ENCODE data around the gene LRRC4C.

Gene LRRC4C

DNA sequence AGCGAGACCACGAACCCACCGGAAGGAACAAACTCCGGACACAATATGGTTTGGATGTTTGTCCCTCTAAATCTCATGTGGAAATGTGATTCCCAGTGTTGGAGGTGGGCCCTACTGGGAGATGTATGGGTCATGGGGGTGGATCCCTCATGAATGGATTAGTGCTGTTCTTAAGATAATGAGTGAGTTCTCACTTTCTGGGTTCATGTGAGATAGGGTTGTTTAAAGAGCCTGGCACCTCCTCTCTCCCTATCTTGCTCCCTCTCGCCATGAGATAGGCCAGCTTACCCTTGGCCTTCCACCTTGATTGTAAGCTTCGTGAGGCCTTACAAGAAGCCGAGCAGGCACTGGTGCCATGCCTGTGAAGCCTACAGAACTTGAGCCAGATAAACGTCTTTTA, 184.6 kb downstream of the LRRC4C start:
- H3K4me1 Mint-ChIP-seq: no peaks in the 10 kb centered on the region
- H3K27me3 Mint-ChIP-seq: no peaks in the 10 kb centered on the region
- H3K9me3 Mint-ChIP-seq: peaks cover 24 to 28% of the 10 kb centered on the region in 2 donors
- H3K4me3 Mint-ChIP-seq: no peak overlapping the region
- ATAC-seq: no peak
- H3K27ac Mint-ChIP-seq: no peak overlapping the region
- DNase-seq: no peak

DNA sequence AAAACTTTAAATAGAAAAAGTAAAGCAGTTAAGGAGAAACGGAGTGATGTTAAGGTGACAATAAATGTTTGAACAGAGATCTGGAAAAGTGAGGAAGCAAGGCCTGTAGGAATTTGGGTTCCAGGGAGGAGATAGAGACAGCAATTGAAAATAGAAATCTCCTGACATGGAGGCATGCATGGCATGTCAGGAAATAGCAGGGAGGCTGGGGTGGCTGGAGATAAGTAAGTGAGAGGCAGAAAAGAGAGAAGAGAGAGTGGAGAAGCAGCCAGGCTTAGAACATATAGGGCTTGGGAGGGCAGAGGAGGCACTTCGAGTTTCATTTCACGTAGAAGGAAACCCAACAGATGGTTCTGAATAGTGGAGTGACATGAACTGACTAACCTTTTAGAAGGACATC, 185.5 kb downstream of the LRRC4C start:
- Mint-ChIP-seq H3K4me1 (no peaks in the 10 kb centered on the region), H3K27ac (no peak overlapping the region), H3K27me3 (no peaks in the 10 kb centered on the region), H3K9me3 (peaks cover 15 to 23% of the 10 kb centered on the region in 2 donors), H3K4me3 (no peak overlapping the region)
- DNase-seq: no peak
- ATAC-seq: no peak

DNA sequence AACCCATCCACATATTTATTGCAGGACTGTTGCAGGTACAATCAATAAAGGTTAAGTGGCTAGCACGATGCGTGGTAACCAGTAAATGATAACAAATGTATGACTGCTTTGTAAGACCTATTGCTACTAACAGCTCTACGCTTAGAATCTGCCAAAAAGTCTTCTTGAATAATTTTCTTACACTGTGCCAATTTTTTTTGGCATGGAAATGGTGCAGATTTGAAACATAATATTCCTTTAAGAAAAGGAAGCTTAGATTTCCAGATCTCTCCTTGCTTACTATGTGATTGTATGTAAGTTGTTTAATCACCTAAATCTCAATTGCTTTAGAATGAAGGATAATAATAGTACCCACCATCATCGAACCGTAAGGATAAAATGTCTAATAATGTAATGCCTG, 192.0 kb downstream of the LRRC4C start:
- Mint-ChIP-seq H3K27me3 (no peaks in the 10 kb centered on the region), H3K27ac (no peak overlapping the region), H3K4me3 (no peak overlapping the region), H3K4me1 (no peaks in the 10 kb centered on the region), H3K9me3 (peaks cover 7 to 12% of the 10 kb centered on the region in 2 donors)
- ATAC-seq (no peak), DNase-seq (no peak)

DNA sequence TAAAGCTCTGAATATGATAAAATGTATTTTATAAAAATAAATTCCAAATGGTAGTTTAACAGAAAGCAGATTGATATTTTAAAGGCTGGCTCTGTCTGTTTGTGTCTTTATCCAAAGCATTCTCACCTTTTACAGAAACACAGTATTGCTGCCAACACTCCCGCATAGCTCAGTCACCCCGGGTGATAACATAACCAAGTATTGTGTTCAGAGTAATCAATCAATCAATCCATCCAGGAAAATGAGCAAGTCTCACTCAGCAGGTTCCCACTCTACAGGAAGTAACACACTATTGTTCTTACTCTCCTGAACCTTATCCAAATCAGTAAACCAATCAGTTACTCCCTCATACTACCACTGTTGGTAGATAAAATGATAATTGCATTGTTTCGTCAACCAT, 203.4 kb downstream of the LRRC4C start:
- H3K4me3 Mint-ChIP-seq: no peak overlapping the region
- H3K9me3 Mint-ChIP-seq: peaks cover 0 to 7% of the 10 kb centered on the region in 2 donors
- H3K27ac Mint-ChIP-seq: no peak overlapping the region
- ATAC-seq (no peak), DNase-seq (no peak)
- H3K4me1 Mint-ChIP-seq: no peaks in the 10 kb centered on the region
- H3K27me3 Mint-ChIP-seq: no peaks in the 10 kb centered on the region

DNA sequence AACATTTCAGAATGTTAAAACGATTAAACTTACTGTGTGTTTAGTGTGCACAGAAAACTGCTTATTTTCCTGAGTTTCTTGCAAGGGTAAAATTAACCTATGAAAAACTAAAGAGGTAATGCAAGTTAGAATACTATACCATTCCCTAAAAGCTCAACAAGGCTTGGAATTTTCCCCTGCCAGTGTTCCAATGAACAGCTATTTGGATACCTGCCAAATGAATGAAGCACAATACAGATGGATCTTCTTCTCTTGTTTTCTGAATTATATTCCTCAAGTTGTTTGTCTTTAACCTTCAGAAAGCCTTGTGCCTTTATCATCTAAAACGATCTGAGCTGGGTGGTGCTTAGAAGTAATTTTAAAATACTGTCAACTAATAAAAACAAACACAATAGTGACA, 204.5 kb downstream of the LRRC4C start:
- no peaks in the 10 kb centered on the region for H3K4me1 Mint-ChIP-seq
- no peak overlapping the region for H3K4me3 Mint-ChIP-seq
- ATAC-seq: no peak
- peaks cover 0 to 9% of the 10 kb centered on the region in 2 donors for H3K9me3 Mint-ChIP-seq
- DNase-seq: no peak
- no peaks in the 10 kb centered on the region for H3K27me3 Mint-ChIP-seq
- H3K27ac Mint-ChIP-seq: no peak overlapping the region

DNA sequence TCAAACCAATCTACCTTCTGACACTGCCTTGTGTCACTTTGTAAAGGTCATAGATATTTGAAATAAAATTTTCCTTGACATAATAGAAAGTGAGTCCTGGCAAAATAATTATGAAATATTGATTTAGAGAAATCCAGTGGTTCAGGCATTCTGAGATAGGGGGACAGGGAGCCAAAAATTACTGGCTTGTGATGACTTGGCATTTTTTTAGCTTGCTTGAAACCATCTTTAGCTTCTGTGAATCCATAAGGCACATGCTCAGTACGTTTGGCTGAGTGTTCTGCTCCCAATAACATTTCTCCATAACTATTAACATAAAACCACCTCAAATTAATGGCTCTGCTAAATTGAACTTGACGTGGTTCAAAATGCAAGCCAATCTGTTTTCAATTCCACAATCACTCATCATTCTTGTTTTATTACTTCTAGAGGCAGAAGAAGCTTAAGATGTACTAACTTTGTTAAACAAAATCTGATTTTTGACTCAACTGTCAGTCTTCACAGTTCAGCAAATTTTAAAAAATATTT, 209.0 kb downstream of the LRRC4C start:
- H3K27ac Mint-ChIP-seq: no peak overlapping the region
- H3K4me1 Mint-ChIP-seq: no peaks in the 10 kb centered on the region
- H3K27me3 Mint-ChIP-seq: no peaks in the 10 kb centered on the region
- DNase-seq (no peak), ATAC-seq (no peak)
- no peak overlapping the region for H3K4me3 Mint-ChIP-seq
- H3K9me3 Mint-ChIP-seq: peaks cover 6 to 32% of the 10 kb centered on the region in 2 donors

DNA sequence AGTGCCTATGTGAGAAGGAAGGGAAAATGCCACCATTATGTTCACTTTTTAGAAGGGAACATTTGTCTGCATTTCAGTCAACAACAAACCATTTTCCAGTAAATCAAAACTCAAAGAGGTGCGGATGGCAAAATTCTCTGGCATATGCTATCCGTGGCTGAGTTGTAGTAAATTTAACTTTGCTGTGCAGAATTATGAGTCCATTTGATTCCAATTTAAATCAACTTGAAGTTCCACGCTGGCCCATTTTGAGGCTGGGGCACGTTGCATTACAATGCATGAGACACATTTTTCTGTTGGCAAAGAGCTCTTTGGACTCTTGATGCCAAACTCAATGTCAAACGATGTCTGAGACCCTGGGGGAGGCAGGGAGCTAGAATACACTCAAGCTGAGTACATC, 211.8 kb downstream of the LRRC4C start:
- peaks cover 11 to 40% of the 10 kb centered on the region in 2 donors for H3K9me3 Mint-ChIP-seq
- H3K4me3 Mint-ChIP-seq: no peak overlapping the region

DNA sequence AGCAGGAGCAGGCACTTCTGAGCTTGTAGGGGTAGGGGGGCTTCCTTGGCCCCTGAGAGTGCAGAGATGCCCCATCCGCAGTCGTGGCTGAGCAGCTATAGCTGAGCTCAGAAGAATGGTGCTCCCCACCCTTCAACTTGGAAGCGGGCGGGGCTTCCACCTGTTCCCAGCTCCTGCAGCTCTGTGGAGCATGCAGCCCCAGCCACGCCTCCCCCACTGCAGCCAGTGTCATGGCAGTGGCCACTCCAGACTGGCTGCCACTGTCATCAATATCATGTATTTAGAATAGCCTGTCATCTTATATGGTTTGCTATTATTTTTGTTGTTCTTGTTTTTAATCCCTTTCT, 213.1 kb downstream of the LRRC4C start:
- no peaks in the 10 kb centered on the region for H3K4me1 Mint-ChIP-seq
- no peak for DNase-seq
- H3K27ac Mint-ChIP-seq: no peak overlapping the region
- peaks cover 13 to 39% of the 10 kb centered on the region in 2 donors for H3K9me3 Mint-ChIP-seq
- no peak overlapping the region for H3K4me3 Mint-ChIP-seq
- peak; percentile 12 for ATAC-seq
- no peaks in the 10 kb centered on the region for H3K27me3 Mint-ChIP-seq

More for the DNA sequence above, 211.8 kb downstream of the LRRC4C start:
- Mint-ChIP-seq H3K27ac (no peak overlapping the region), H3K27me3 (no peaks in the 10 kb centered on the region), H3K4me1 (no peaks in the 10 kb centered on the region)
- no peak for ATAC-seq
- no peak for DNase-seq

DNA sequence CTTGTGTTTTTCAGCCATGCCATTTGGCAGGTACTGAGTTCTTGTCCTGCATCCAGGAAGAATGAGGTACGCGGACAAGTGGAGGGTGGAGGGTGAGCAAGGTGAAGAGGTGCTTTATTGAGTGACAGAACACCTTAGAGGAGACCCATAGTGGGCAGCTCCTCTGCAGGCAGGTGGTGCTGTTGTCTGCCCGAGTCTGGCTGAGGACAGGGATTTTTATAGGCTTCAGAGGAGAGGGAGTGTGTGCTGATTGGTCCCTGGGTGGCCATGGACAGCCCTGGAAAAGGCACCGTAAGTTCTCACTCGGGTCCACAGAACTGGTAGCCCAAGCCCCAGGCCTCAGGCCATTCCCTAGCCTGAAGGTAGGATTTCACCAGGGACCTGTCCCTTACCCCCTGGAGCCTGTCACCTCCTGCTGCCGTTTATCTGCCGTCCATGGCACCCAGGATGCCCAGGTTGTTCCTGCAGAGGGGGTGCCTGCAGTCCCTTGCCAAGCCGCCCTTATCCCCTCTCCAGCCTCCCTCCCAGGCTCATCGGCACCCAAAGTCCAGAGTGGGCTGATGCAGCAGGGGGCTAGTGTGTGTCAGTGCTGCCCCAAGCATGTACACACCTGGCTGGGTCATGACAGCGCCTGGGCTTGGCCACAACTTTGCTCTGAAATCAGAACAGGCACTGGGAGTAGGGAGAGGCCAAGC, 213.6 kb downstream of the LRRC4C start:
- Mint-ChIP-seq H3K9me3 (peaks cover 16 to 38% of the 10 kb centered on the region in 2 donors), H3K27me3 (no peaks in the 10 kb centered on the region), H3K4me1 (no peaks in the 10 kb centered on the region), H3K27ac (no peak overlapping the region), H3K4me3 (no peak overlapping the region)
- DNase-seq (no peak), ATAC-seq (no peak)

DNA sequence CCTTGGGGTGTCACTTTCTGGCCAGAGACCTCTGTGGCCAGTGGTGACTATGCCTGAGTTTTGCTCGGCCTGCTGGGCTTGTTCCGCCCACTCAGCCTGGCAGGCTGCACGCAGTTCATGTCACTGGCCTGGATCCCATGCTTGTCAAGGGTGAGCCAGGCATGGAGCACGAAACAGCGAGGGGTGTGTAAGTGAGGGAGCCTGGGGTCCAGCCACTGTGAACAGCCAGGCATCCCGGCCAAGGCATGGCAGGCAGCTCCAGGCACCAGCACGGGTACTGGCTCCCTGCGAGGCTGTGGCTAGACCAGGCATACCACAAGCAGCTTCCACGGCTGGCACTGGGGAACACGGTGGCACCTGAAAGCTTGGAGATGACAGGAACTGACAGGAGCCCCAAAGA, 214.3 kb downstream of the LRRC4C start:
- Mint-ChIP-seq H3K4me3 (no peak overlapping the region), H3K4me1 (no peaks in the 10 kb centered on the region), H3K27ac (no peak overlapping the region), H3K9me3 (peaks cover 16 to 37% of the 10 kb centered on the region in 2 donors), H3K27me3 (no peaks in the 10 kb centered on the region)
- ATAC-seq: no peak
- DNase-seq: no peak

DNA sequence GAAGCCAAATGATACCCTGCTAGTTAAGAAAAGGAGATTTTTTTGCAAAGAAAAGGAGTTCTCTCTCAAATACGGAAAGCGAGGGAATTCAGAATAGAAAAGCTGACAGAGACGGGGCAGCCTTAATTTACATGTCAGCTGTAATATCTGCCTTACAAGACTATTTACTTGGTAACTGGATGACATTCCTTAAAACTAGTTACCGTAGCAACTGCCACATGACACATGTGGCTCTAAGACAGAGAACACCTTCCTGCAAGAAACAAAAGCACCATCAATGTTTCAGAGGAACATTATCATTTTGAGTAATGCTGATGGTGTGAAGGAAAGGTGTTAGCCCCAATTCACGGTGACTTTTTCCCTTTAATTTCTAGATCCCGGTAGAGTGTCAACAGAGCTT, 222.1 kb downstream of the LRRC4C start:
- Mint-ChIP-seq H3K27me3 (no peaks in the 10 kb centered on the region), H3K4me1 (no peaks in the 10 kb centered on the region), H3K9me3 (peaks cover 10 to 23% of the 10 kb centered on the region in 2 donors), H3K4me3 (no peak overlapping the region), H3K27ac (no peak overlapping the region)
- no peak for DNase-seq
- no peak for ATAC-seq

DNA sequence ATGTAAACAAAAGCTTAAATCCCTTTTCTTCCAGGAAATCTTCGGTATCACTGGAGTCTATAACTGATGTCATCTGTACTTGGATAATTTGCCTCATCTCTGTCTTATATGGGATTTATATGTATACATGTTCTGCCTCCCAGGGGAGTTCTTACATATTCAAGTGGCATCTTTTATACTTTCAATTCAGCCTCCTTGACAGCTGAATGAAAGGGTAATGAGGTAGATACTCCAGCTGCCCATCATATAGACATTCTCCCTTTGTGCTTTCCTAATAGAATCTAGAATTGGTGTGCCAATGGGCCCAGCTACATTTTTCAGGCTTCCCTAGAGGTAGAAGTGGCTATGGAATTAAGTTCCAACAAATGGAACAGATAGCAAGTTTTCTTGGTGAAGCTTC, 223.8 kb downstream of the LRRC4C start:
- peaks cover 4 to 16% of the 10 kb centered on the region in 2 donors for H3K9me3 Mint-ChIP-seq
- no peaks in the 10 kb centered on the region for H3K4me1 Mint-ChIP-seq
- ATAC-seq (no peak), DNase-seq (no peak)
- H3K27me3 Mint-ChIP-seq: no peaks in the 10 kb centered on the region
- no peak overlapping the region for H3K27ac Mint-ChIP-seq
- H3K4me3 Mint-ChIP-seq: no peak overlapping the region

DNA sequence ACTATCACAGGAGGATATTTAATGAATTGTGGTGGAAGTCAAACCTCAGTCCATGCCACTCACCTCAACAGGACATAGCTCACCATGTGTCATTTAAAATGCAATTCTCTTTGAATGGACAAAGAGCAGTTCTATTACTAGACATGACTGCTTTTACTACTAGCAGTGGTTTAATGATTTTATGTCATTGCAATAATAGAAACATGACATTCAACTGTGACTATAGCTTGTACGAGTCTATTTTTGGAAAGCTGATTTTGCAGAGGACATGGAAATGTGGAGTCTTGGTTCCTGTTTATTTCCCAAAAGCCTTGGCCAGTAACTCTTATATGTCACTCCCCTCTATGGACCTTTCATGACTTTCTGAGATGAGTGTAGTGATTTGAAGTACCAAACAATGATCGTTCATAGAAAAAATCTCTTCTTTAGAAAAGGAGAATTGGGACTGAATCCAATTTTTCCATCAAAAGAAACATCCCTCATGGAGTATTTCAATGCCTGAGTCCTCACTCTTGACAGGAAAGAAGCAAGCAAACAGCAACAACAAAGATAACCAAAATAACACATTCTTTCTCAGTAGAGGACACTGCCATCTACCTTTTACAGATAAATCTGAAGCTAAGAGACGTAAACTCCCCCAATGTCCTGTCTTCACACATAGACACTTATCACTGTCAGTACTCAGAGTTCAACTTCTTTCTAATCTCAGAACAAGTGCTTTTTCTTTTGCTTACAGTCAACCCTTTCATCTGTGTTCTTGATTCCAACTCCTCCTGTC, 233.4 kb downstream of the LRRC4C start:
- H3K4me1 Mint-ChIP-seq: no peaks in the 10 kb centered on the region
- no peak overlapping the region for H3K4me3 Mint-ChIP-seq
- H3K9me3 Mint-ChIP-seq: peaks cover 12 to 38% of the 10 kb centered on the region in 2 donors
- no peak overlapping the region for H3K27ac Mint-ChIP-seq
- ATAC-seq: no peak
- no peak for DNase-seq
- no peaks in the 10 kb centered on the region for H3K27me3 Mint-ChIP-seq

DNA sequence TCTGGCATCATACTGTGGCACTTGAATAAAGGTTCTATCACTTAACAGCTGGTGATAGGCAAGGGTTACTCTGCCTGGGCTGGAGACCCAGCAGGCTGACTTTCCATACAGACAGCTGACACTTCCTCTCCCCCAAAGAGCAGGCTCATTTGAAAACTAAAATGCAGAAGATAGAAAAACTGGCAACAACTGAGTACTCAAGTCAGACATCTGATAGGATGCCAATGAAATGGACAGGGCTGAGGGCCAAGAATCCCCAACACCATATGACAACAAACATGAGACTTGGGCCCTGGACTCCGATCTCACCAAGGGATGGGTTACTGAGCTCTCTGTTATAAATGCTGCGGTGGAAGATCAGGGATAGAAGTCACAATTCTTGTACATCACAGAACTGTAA, 237.2 kb downstream of the LRRC4C start:
- no peak overlapping the region for H3K4me3 Mint-ChIP-seq
- DNase-seq: no peak
- no peak for ATAC-seq
- H3K27ac Mint-ChIP-seq: no peak overlapping the region
- H3K27me3 Mint-ChIP-seq: no peaks in the 10 kb centered on the region
- peaks cover 7 to 14% of the 10 kb centered on the region in 2 donors for H3K9me3 Mint-ChIP-seq
- no peaks in the 10 kb centered on the region for H3K4me1 Mint-ChIP-seq

DNA sequence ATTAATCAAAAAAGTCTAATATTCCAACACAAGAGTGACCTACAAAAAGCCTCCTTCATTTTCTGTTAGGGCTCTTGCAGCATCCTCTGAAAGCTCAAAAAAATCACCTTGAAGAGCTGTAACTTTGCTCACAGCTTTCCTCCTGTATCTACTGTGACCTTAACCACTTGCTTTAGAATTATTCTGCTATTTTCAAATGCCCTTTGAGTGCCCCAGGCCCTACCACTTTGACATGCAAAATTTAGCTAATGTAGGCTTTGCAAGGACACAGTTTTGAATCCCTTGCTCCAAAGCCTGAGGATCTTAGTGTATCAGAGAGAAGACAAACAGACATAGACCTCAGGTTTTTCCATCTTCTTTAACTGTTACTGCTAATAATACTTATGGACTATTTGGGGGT, 253.1 kb downstream of the LRRC4C start:
- no peak for DNase-seq
- Mint-ChIP-seq H3K4me1 (no peaks in the 10 kb centered on the region), H3K4me3 (no peak overlapping the region)

DNA sequence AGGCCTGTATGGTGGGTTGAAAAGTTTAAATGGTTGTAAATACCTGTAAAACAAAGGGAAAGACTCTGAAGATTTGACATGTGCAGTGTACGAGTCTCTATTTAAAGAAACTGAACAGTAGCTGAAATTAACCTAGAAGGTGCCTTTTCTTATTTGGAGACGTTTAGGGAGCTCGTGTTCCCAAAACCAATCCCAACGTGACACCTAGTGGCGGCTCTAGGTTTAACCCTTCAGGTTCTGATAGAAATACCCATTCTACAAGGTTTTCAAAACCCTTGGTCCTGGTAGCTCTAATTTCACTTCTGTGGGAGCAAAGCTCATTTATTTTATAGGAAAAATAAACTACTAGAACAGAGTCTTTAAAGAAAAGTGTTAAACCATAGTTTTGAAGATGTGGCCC, 258.3 kb downstream of the LRRC4C start:
- DNase-seq (peak in 1 of 2 donors; percentile 1), ATAC-seq (no peak)
- H3K9me3 Mint-ChIP-seq: peaks cover 0 to 12% of the 10 kb centered on the region in 2 donors
- no peaks in the 10 kb centered on the region for H3K4me1 Mint-ChIP-seq
- H3K27ac Mint-ChIP-seq: no peak overlapping the region
- no peak overlapping the region for H3K4me3 Mint-ChIP-seq
- no peaks in the 10 kb centered on the region for H3K27me3 Mint-ChIP-seq

More for the DNA sequence above, 253.1 kb downstream of the LRRC4C start:
- H3K9me3 Mint-ChIP-seq: peaks cover 16 to 22% of the 10 kb centered on the region in 2 donors
- no peak overlapping the region for H3K27ac Mint-ChIP-seq
- no peak for ATAC-seq
- no peaks in the 10 kb centered on the region for H3K27me3 Mint-ChIP-seq
